IMR-90 (cell line): ENCODE results near the gene KIAA0040.

Experiments
- BHLHE40 ChIP-seq: fragments of 150-350 bp; IDR thresholded peaks from 2 replicates; pipeline ENCODE4 v1.6.1; 2016; ENCODE audit warnings: mild to moderate bottlenecking, low read depth, low read length
- CEBPB ChIP-seq: IDR thresholded peaks from 2 replicates; pipeline ENCODE4 v1.6.1; 2012; ENCODE audit warnings: low read depth, low read length, improper control_type of control experiment
- CTCF ChIP-seq: conservative IDR thresholded peaks from 2 replicates; pipeline ENCODE4 v1.5.1; 2012; ENCODE audit warnings: mild to moderate bottlenecking, low read depth, low read length, improper control_type of control experiment
- ELK1 ChIP-seq: fragments of 150-350 bp; IDR thresholded peaks from 2 replicates; pipeline ENCODE4 v1.6.1; 2016; ENCODE audit warnings: low read depth, mild to moderate bottlenecking, low read length, moderate library complexity, borderline replicate concordance
- MAFK ChIP-seq: IDR thresholded peaks from 2 replicates; pipeline ENCODE4 v1.6.1; 2012; ENCODE audit warnings: low read depth, low read length, improper control_type of control experiment
- MAZ ChIP-seq: IDR thresholded peaks from 2 replicates; pipeline ENCODE4 v1.6.1; 2012; ENCODE audit warnings: low read depth, mild to moderate bottlenecking, low read length, improper control_type of control experiment, moderate library complexity, borderline replicate concordance
- MXI1 ChIP-seq: IDR thresholded peaks from 2 replicates; pipeline ENCODE4 v1.6.1; 2012; ENCODE audit warnings: low read depth, mild to moderate bottlenecking, low read length, moderate library complexity, borderline replicate concordance
- NFE2L2 ChIP-seq: fragments of 150-350 bp; IDR thresholded peaks from 2 replicates; pipeline ENCODE4 v1.6.1; 2016; ENCODE audit warnings: low read depth, mild to moderate bottlenecking, low read length
- POLR2A ChIP-seq: IDR thresholded peaks from 2 replicates; pipeline ENCODE4 v1.6.1; 2012; ENCODE audit warnings: mild to moderate bottlenecking, low read depth, low read length
- RCOR1 ChIP-seq: IDR thresholded peaks from 2 replicates; pipeline ENCODE4 v1.6.1; 2012; ENCODE audit warnings: mild to moderate bottlenecking, low read length, improper control_type of control experiment; ENCODE audit not compliant: insufficient replicate concordance
- RFX5 ChIP-seq: IDR thresholded peaks from 2 replicates; pipeline ENCODE4 v1.8.0; 2012; ENCODE audit warnings: low read depth, mild to moderate bottlenecking, low read length, moderate library complexity
- SMC3 ChIP-seq: fragments of 150-350 bp; IDR thresholded peaks from 2 replicates; pipeline ENCODE4 v1.6.1; 2016; ENCODE audit warnings: low read depth, mild to moderate bottlenecking, antibody characterized with exemption, low read length, moderate library complexity
- USF2 ChIP-seq: fragments of 150-350 bp; IDR thresholded peaks from 2 replicates; pipeline ENCODE4 v1.6.1; 2017; ENCODE audit warnings: mild to moderate bottlenecking, antibody characterized with exemption, low read length, low read depth

- no peak for TF ChIP-seq CTCF
- TF ChIP-seq RCOR1 = no peak
- no peak for TF ChIP-seq ELK1
- TF ChIP-seq NFE2L2 = no peak
- TF ChIP-seq MAZ = no peak
- TF ChIP-seq POLR2A = no peak
- TF ChIP-seq CEBPB = no peak
- no peak for TF ChIP-seq USF2
- TF ChIP-seq MAFK = no peak
- TF ChIP-seq RFX5 = no peak
- no peak for TF ChIP-seq MXI1
- TF ChIP-seq BHLHE40 = no peak
- TF ChIP-seq SMC3 = no peak
These were observed 5.0 kb upstream of the KIAA0040 start for GRCh38 chr1:175197531-175197930.
